ENCODE results near the gene IGFN1. TPM values are rescaled to one million over a fixed set of nuclear protein-coding genes. Genes with fewer than 3 reads are reported as not detected.

The IGFN1 gene
- polyA plus RNA-seq, 1 of the 3 experiments (the other 2 are of a cell fraction): 0.18 TPM

DNA sequence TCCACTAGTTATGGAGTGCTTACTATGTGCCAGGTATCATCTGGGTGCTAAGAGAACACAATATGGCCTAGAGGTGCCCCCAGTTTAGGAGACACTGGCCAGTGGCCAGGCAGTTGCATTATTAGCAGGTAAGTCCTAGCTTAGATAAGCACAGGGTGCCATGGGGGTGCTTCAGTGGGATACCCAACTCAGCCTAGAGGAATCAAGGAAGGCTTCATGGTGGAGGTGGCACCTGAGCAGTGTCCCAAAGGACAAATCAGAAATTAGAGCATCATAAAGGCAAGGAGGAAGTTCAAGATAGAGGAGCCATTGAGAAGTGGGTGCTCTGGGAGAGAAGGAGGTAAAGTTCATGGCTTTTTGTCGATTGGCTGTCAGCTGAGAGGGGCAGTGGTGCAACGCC, 60.8 kb downstream of the IGFN1 start:
- ChIA-PET CTCF (interaction anchor here (1.0 to 8.7 kb wide), 3 partner anchors 10 to 110 kb away, joined by 3 to 329 read pairs (median 103); no protein-coding TSS in a partner anchor), POLR2A (no interaction called here)
- Histone ChIP-seq H3F3A (replicated peaks; ENCODE audit: insufficient read depth) (no peaks in the 10 kb centered on the region), H2AFZ (ENCODE audit: low read depth) (no peak overlapping the region), H3K9me2 (no peaks in the 10 kb centered on the region), H3K9me3 (no peaks in the 10 kb centered on the region), H3K79me2 (ENCODE audit: insufficient read depth) (no peaks in the 10 kb centered on the region), H3K4me2 (no peak overlapping the region), H3K9ac (no peak overlapping the region), H3K4me3 (ENCODE audit: low read depth in 2 of 2, low read length in 1 of 2) (no peak overlapping the region), H4K20me1 (ENCODE audit: insufficient read depth) (no peaks in the 10 kb centered on the region), H3K36me3 (replicated peaks in 1 of 2; ENCODE audit: control insufficient read depth in 1 of 2, insufficient read depth in 2 of 2, low read length in 1 of 2) (no peaks in the 10 kb centered on the region), H3K4me1 (ENCODE audit: control insufficient read depth in 1 of 2, insufficient read depth in 2 of 2, low read depth in 1 of 2, low read length in 1 of 2) (peaks cover 0 to 11% of the 10 kb centered on the region in 2 experiments; a peak in 1 of 4 replicates), H3K27me3 (ENCODE audit: insufficient read depth) (peaks cover 6% of the 10 kb centered on the region), H3K27ac (ENCODE audit: low read depth in 2 of 2, low read length in 1 of 2) (no peak overlapping the region)
- DNase-seq: no peak
- TF ChIP-seq, protein P1, sequence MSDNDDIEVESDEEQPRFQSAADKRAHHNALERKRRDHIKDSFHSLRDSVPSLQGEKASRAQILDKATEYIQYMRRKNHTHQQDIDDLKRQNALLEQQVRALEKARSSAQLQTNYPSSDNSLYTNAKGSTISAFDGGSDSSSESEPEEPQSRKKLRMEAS (IDR thresholded peaks at IDR 0.05; ENCODE audit: low read depth): no peak
- no peak for TF ChIP-seq RFX5 (IDR thresholded peaks at IDR 0.05; ENCODE audit: low read length)
- TF ChIP-seq, protein P2, sequence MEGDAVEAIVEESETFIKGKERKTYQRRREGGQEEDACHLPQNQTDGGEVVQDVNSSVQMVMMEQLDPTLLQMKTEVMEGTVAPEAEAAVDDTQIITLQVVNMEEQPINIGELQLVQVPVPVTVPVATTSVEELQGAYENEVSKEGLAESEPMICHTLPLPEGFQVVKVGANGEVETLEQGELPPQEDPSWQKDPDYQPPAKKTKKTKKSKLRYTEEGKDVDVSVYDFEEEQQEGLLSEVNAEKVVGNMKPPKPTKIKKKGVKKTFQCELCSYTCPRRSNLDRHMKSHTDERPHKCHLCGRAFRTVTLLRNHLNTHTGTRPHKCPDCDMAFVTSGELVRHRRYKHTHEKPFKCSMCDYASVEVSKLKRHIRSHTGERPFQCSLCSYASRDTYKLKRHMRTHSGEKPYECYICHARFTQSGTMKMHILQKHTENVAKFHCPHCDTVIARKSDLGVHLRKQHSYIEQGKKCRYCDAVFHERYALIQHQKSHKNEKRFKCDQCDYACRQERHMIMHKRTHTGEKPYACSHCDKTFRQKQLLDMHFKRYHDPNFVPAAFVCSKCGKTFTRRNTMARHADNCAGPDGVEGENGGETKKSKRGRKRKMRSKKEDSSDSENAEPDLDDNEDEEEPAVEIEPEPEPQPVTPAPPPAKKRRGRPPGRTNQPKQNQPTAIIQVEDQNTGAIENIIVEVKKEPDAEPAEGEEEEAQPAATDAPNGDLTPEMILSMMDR (IDR thresholded peaks at IDR 0.05): no peak
- TF ChIP-seq FOXM1 (IDR thresholded peaks at IDR 0.05; ENCODE audit: low read depth): no peak
- no peak for TF ChIP-seq MEF2A (IDR thresholded peaks at IDR 0.05; ENCODE audit: borderline replicate concordance, low read depth)
- no peak for TF ChIP-seq RXRA (IDR thresholded peaks at IDR 0.05; ENCODE audit: borderline replicate concordance, low read depth)
- TF ChIP-seq, protein P3, sequence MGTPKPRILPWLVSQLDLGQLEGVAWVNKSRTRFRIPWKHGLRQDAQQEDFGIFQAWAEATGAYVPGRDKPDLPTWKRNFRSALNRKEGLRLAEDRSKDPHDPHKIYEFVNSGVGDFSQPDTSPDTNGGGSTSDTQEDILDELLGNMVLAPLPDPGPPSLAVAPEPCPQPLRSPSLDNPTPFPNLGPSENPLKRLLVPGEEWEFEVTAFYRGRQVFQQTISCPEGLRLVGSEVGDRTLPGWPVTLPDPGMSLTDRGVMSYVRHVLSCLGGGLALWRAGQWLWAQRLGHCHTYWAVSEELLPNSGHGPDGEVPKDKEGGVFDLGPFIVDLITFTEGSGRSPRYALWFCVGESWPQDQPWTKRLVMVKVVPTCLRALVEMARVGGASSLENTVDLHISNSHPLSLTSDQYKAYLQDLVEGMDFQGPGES (IDR thresholded peaks at IDR 0.05; ENCODE audit: low read depth, low read length): no peak
- 65% methylated on average over 2 of the region's 2 CpGs for WGBS (ENCODE audit: low lambda C conversion rate)

DNA sequence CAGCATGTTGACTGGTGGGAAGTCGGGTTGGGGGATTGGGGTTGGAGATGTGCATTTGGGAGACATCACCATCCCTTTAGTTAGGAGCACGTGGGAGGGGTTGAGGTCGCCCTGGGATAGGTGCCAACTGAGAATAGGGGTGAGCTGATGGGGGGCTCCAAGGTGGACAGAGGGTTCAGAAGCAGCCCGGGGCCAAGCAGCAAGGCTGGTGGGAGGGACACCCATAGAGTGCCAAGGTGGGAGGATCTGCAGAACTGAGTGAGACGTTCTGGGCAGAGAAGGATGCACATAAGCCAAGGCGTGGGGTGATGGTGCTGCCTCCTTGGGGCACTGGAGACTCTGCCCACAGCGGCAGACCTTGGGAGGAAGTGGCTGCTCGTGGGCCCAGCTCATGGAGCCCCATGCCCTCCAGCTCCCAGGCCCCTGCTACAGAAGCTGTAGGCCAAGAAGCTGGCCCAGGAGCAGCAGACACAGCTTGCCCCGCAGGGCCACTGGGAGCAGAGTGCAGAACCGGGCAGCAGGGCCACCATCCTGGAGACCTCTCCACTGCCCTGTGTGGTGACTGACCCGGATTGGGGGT, 61.3 kb downstream of the IGFN1 start:
- Histone ChIP-seq H3K9me3 (no peaks in the 10 kb centered on the region), H3K4me2 (no peak overlapping the region), H3K9ac (no peak overlapping the region), H3F3A (replicated peaks; ENCODE audit: insufficient read depth) (no peaks in the 10 kb centered on the region), H3K79me2 (ENCODE audit: insufficient read depth) (no peaks in the 10 kb centered on the region), H4K20me1 (ENCODE audit: insufficient read depth) (no peaks in the 10 kb centered on the region), H3K4me1 (ENCODE audit: control insufficient read depth in 1 of 2, insufficient read depth in 2 of 2, low read depth in 1 of 2, low read length in 1 of 2) (peaks cover 0 to 11% of the 10 kb centered on the region in 2 experiments; a peak in 1 of 4 replicates), H3K4me3 (ENCODE audit: low read depth in 2 of 2, low read length in 1 of 2) (no peak overlapping the region), H3K27ac (ENCODE audit: low read depth in 2 of 2, low read length in 1 of 2) (no peak overlapping the region), H3K27me3 (ENCODE audit: insufficient read depth) (peaks cover 3% of the 10 kb centered on the region), H3K9me2 (no peaks in the 10 kb centered on the region), H2AFZ (ENCODE audit: low read depth) (no peak overlapping the region), H3K36me3 (replicated peaks in 1 of 2; ENCODE audit: control insufficient read depth in 1 of 2, insufficient read depth in 2 of 2, low read length in 1 of 2) (no peaks in the 10 kb centered on the region)
- DNase-seq: no peak
- 48% methylated on average over 10 of the region's 11 CpGs for WGBS (ENCODE audit: low lambda C conversion rate)
- ChIA-PET POLR2A (no interaction called here), CTCF (interaction anchor here (1.2 to 8.7 kb wide), 3 partner anchors 96 to 157 kb away, joined by 3 to 329 read pairs (median 103); no protein-coding TSS in a partner anchor)
- TF ChIP-seq MXI1 (IDR thresholded peaks at IDR 0.05; ENCODE audit: low read depth, low read length) (no peak), TEAD4 (IDR thresholded peaks at IDR 0.05; ENCODE audit: borderline replicate concordance, insufficient read depth) (no peak), EP300 (IDR thresholded peaks at IDR 0.05; ENCODE audit: borderline replicate concordance in 1 of 2, low read depth in 1 of 2, low read length in 1 of 2) (no peak), NRF1 (IDR thresholded peaks at IDR 0.05; ENCODE audit: low read depth, low read length) (no peak), EZH2phosphoT487 (IDR thresholded peaks at IDR 0.05; ENCODE audit: borderline replicate concordance, low read depth) (no peak), YY1 (IDR thresholded peaks at IDR 0.05; ENCODE audit: low read depth) (no peak), NFIC (IDR thresholded peaks at IDR 0.05; ENCODE audit: borderline replicate concordance) (no peak)
- TF ChIP-seq, protein P3 (IDR thresholded peaks at IDR 0.05; ENCODE audit: low read depth, low read length): no peak
- TF ChIP-seq, protein P4, sequence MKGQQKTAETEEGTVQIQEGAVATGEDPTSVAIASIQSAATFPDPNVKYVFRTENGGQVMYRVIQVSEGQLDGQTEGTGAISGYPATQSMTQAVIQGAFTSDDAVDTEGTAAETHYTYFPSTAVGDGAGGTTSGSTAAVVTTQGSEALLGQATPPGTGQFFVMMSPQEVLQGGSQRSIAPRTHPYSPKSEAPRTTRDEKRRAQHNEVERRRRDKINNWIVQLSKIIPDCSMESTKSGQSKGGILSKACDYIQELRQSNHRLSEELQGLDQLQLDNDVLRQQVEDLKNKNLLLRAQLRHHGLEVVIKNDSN (IDR thresholded peaks at IDR 0.05; ENCODE audit: borderline replicate concordance, low read depth): no peak
- TF ChIP-seq, protein P5, sequence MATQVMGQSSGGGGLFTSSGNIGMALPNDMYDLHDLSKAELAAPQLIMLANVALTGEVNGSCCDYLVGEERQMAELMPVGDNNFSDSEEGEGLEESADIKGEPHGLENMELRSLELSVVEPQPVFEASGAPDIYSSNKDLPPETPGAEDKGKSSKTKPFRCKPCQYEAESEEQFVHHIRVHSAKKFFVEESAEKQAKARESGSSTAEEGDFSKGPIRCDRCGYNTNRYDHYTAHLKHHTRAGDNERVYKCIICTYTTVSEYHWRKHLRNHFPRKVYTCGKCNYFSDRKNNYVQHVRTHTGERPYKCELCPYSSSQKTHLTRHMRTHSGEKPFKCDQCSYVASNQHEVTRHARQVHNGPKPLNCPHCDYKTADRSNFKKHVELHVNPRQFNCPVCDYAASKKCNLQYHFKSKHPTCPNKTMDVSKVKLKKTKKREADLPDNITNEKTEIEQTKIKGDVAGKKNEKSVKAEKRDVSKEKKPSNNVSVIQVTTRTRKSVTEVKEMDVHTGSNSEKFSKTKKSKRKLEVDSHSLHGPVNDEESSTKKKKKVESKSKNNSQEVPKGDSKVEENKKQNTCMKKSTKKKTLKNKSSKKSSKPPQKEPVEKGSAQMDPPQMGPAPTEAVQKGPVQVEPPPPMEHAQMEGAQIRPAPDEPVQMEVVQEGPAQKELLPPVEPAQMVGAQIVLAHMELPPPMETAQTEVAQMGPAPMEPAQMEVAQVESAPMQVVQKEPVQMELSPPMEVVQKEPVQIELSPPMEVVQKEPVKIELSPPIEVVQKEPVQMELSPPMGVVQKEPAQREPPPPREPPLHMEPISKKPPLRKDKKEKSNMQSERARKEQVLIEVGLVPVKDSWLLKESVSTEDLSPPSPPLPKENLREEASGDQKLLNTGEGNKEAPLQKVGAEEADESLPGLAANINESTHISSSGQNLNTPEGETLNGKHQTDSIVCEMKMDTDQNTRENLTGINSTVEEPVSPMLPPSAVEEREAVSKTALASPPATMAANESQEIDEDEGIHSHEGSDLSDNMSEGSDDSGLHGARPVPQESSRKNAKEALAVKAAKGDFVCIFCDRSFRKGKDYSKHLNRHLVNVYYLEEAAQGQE (IDR thresholded peaks at IDR 0.05; ENCODE audit: low read depth, low read length): no peak
